DOHH2 (cell line): ENCODE results near the gene HOXB7.

ENCODE experiments used
- CTCF ChIP-seq: fragments of 200-600 bp; sonication (generic); IDR thresholded peaks from one replicate; pipeline ENCODE4 v1.5.1; 2014; ENCODE audit warnings: antibody characterized with exemption, mild to moderate bottlenecking, low read depth, low read length; ENCODE audit not compliant: poor library complexity, severe bottlenecking
- EZH2phosphoT487 ChIP-seq: fragments of 200-600 bp; sonication (generic); IDR thresholded peaks from 2 replicates; pipeline ENCODE4 v1.6.1; 2017; ENCODE audit warnings: borderline replicate concordance, mild to moderate bottlenecking, antibody characterized with exemption, low read length, moderate library complexity, mixed read lengths

GRCh38 chr17:48611213-48611612 lies 396 bp upstream of the HOXB7 start:
- TF ChIP-seq CTCF (no peak), EZH2phosphoT487 (no peak)
